Measurements from ENCODE around the gene AGTRAP.

GRCh38 chr1:11778336-11778735 is 42.4 kb downstream of the AGTRAP start:
- TF ChIP-seq CTCF (IDR thresholded peaks at IDR 0.05): no peak
- no peak for TF ChIP-seq POLR2A (IDR thresholded peaks at IDR 0.05)

Data from ovary (tissue), 3 donors.